HT1080 (cell line): ENCODE measurements around the gene FYCO1. TPM values are rescaled to one million over a fixed set of nuclear protein-coding genes. Genes with fewer than 3 reads are reported as not detected.

Source experiments
- small RNA-seq: library from RNA; depleted of rRNA; stranded (forward); fragments of <200 nt; gene quantifications from one replicate; pipeline ENCODE3, GENCODE V24; 2014
- total RNA-seq: library from RNA; depleted of rRNA; stranded (reverse); fragments of >200 nt; shearing (Covaris generic); gene quantifications from 2 replicates; pipeline ENCODE4 v1.2.3, GENCODE V29; 2014; rRNA removed

The FYCO1 gene
- total RNA-seq, 1 experiment from 2014 or later, result 10.3 TPM

Small RNAs within 50 kb of the gene (small RNA-seq; reads per million reads assigned to genes)
- not detected for gene RF00019

Other genes with a start within 250 kb of the FYCO1 start
- not detected in 2 replicates for gene SLC6A20, start 199.3 kb downstream of the FYCO1 start, total RNA-seq
- 6.5 and 9.7 TPM in 2 replicates for gene LZTFL1, start 153.7 kb downstream of the FYCO1 start, total RNA-seq
- gene CCR9, start 109.3 kb downstream of the FYCO1 start, total RNA-seq, result not detected in 2 replicates
- gene CXCR6, start 52.4 kb downstream of the FYCO1 start, total RNA-seq, result not detected in 2 replicates
- not detected in 2 replicates for gene XCR1, start 31.7 kb upstream of the FYCO1 start, total RNA-seq
- 0.19 and 0.27 TPM in 2 replicates for gene CCR1, start 212.5 kb upstream of the FYCO1 start, total RNA-seq
- not detected in 2 replicates for gene CCR3, start 246.6 kb upstream of the FYCO1 start, total RNA-seq